HG03196 (cell line): ENCODE results near the gene ATP2C1.
"Not testable (repeated sequence)": the region's sequence is repeated elsewhere in the genome, so short reads cannot be mapped to it uniquely, and the experiment has no call there.

Experiments
- ATAC-seq: cut with Tn5 transposase; IDR thresholded peaks from one replicate; pipeline ENCODE4 v1.9.1; 2021; ENCODE audit not compliant: unreplicated experiment

The ATP2C1 gene

GRCh38 chr3:130934442-130935089, 40.7 kb downstream of the ATP2C1 start:
- ATAC-seq: no peak

- no peak for ATAC-seq
These were observed 42.0 kb downstream of the ATP2C1 start for GRCh38 chr3:130935761-130936492.

GRCh38 chr3:130939753-130940152, 45.9 kb downstream of the ATP2C1 start:
- ATAC-seq: no peak

GRCh38 chr3:130941793-130942192, 47.9 kb downstream of the ATP2C1 start:
- no peak for ATAC-seq

GRCh38 chr3:130946882-130947281, 53.0 kb downstream of the ATP2C1 start:
- ATAC-seq: no peak

- ATAC-seq: no peak
These were observed 54.3 kb downstream of the ATP2C1 start for GRCh38 chr3:130948001-130948773.

- ATAC-seq: no peak
These were observed 55.0 kb downstream of the ATP2C1 start for GRCh38 chr3:130948929-130949328.

DNA sequence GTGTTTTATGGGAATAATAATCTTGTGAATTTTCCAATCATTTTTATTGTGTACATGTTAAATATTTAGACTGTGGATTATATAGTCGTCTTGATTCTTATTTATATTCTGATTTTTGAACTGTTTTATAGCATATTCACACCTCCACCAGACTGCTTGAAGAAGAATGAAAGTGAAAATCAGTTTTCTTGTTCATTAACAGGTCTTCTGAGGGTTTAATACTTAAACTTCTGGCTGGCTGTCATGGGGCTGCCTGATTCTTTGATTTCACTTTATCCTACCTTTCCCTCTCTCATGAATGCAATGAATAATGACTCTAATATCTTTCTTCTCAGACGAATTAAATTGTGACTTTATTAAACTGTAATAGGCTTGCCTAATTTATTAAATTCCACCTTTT, 56.2 kb downstream of the ATP2C1 start:
- peak; percentile 79 for ATAC-seq

- ATAC-seq: no peak
These were observed 56.8 kb downstream of the ATP2C1 start for GRCh38 chr3:130950641-130951040.

GRCh38 chr3:130955481-130955880, 61.6 kb downstream of the ATP2C1 start:
- no peak for ATAC-seq

- no peak for ATAC-seq
These were observed 62.4 kb downstream of the ATP2C1 start for GRCh38 chr3:130956281-130956680.

GRCh38 chr3:130956721-130957120, 62.8 kb downstream of the ATP2C1 start:
- no peak for ATAC-seq

DNA sequence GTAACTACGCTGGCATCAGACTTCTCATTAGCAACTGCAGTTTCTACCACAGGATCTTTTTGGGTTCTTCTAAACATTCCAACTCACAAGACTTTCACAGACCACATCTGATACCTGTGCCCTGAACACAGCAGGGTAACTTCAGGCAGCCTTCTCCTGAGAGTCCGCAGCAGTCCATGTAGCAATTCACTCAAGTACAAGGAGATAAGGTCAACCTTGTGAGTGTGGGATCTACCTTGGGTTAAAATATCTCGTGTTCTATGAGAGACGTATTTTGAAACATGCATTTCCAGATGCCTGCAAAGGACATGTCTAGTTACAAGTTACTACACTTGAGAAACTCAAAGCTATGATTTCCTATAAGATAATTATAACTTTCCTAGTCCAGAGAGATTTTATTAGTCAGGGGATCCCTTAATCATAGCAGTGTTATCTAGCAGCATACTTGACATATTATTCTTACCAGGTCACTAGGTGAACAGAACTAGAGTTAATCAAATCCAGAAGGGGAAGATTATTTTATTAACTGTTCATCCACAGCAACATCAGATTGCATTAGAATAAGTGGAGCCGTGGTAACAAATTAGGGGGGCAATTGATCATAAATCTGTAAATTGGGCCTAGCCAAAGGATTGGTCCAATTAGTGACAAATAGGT, 66.4 kb downstream of the ATP2C1 start:
- ATAC-seq: no peak

GRCh38 chr3:130961458-130961857, 67.6 kb downstream of the ATP2C1 start:
- no peak for ATAC-seq

DNA sequence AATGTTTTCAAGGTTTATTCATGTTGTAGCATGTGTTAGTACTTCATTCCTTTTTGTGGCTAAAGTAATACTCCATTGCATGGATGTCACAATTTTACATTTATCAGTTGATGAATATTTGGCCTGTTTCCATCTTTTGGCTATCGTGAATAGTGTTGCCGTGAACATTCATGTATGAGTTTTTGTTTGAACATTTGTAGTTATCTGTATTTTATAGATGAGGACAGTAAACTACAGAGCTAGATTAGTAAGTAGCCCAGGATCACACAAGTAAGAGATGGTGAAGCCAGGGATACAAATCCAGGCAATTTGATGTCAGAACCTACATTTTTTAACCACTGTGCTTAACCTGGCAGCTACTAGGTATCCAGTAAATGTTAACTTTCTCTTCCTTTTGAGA, 69.6 kb downstream of the ATP2C1 start:
- ATAC-seq: no peak

DNA sequence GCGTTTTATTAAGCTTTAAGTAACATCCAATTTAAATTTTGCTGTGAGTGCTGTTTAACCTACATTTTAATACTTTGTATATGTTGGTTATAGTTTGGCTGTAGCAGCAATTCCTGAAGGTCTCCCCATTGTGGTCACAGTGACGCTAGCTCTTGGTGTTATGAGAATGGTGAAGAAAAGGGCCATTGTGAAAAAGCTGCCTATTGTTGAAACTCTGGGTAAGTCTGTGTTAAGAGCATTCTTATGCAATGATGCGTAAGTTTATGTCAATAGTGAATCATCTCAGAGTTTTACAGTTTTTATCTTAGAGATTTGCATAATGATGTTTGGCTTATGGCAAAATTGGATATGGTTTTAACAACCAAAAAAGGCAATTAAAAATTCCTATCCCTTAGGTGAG, 70.0 kb downstream of the ATP2C1 start:
- ATAC-seq: no peak

DNA sequence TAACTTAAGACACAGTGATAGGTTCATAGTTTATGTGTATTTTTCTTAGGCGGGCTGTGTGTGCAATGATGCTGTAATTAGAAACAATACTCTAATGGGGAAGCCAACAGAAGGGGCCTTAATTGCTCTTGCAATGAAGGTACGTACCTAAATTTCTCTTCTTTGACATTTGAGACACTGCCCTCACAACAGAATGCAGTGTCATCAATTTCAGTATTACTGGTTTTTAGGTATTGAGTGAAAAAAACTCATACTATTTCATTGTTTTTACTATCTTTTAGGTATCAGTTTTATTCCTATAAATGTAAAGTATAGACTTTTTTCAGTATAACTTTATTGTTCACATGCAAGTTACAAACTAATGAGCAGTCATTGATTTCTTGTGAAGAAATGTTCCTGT, 73.4 kb downstream of the ATP2C1 start:
- ATAC-seq: no peak

DNA sequence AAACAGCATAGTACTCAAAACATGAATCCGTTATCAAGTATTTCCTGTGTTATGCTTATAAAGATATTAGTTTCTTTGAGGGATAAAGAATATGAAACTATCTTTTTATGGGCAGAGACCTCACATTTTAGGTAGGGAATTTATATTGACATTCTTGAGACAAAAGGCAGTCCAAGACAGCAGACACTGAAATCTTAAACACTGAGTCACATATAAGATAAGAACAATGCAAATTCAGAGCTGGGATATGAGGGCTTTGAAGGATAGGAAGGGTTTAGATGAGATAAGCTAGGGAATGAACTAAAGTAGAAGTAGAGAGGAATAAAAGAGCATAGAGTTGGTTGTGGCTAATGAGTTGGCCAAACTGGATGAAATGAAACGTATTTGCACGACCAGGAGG, 74.3 kb downstream of the ATP2C1 start:
- no peak for ATAC-seq

GRCh38 chr3:130969621-130970020, 75.7 kb downstream of the ATP2C1 start:
- ATAC-seq: no peak

DNA sequence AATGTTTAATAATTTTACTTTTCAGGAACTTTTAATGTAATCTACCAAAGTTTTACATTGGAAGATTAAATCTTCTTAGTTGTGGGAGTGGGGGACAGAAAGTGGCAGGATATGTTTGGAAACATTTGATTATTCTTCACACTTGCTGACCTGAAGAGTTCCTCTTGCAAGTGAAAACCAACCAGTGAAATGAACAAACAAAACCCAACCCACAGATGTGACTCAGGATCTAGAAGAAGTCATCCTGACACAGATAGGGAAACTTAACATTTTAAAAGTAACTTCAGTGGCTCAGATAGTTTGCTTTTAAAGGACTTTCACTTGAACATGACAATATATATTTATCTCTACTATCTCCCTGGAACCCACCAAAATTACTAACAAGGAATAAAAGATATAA, 77.3 kb downstream of the ATP2C1 start:
- ATAC-seq: no peak

GRCh38 chr3:130972592-130972991, 78.7 kb downstream of the ATP2C1 start:
- ATAC-seq: not testable (repeated sequence)
